Upper lobe of left lung (tissue), 6 donors: ENCODE results near the gene CAB39. TPM values are rescaled to one million over a fixed set of nuclear protein-coding genes. Genes with fewer than 3 reads are reported as not detected.

Experiments used
- ATAC-seq, 2 donors: fragments of 200-7000 bp; cut with Tn5 transposase; one replicate each; pipeline ENCODE4 v1.9.1; 2022; ENCODE audit warnings: mild to moderate bottlenecking in 2 of 2, moderate library complexity in 2 of 2; ENCODE audit not compliant: low FRiP score in 2 of 2
- DNase-seq, 2 donors: peaks; one replicate each; pipeline ENCODE4 v3.0.0-alpha.2; 2019 to 2020
- H3K27ac ChIP-seq, 4 donors: fragments of 200-600 bp; sonication (generic); one replicate each; pipeline ENCODE4 v1.5.1; 2016 to 2019
- H3K27me3 ChIP-seq, 4 donors: fragments of 200-600 bp; sonication (generic); one replicate each; pipeline ENCODE4 v1.5.1; 2017 to 2019
- H3K36me3 ChIP-seq, 4 donors: fragments of 200-600 bp; sonication (generic); one replicate each; pipeline ENCODE4 v1.5.1; 2016 to 2019
- H3K4me1 ChIP-seq, 4 donors: fragments of 200-600 bp; sonication (generic); one replicate each; pipeline ENCODE4 v1.5.1; 2018 to 2019
- H3K4me3 ChIP-seq, 4 donors: fragments of 200-600 bp; sonication (generic); one replicate each; pipeline ENCODE4 v1.5.1; 2017 to 2019; ENCODE audit warnings: mild to moderate bottlenecking in 2 of 4, moderate library complexity in 1 of 4
- H3K9me3 ChIP-seq, 4 donors: fragments of 200-600 bp; sonication (generic); one replicate each; pipeline ENCODE4 v1.5.1; 2018 to 2019
- EP300 ChIP-seq, 4 donors: sonication (generic); formaldehyde crosslinking; IDR thresholded peaks; one replicate each; pipeline ENCODE4 v1.5.1; 2017; ENCODE audit warnings: antibody characterized with exemption in 4 of 4, control low read depth in 2 of 4
- POLR2A ChIP-seq, 4 donors: fragments of 450-650 bp; IDR thresholded peaks; one replicate each; pipeline ENCODE4 v1.5.1; 2016 to 2017; ENCODE audit warnings: antibody characterized with exemption in 4 of 4, mild to moderate bottlenecking in 2 of 4
- POLR2AphosphoS5 ChIP-seq, 2 donors: sonication (generic); formaldehyde crosslinking; IDR thresholded peaks; one replicate each; pipeline ENCODE4 v1.5.1; 2017; ENCODE audit warnings: antibody characterized with exemption in 2 of 2
- WGBS, 2 donors: methylation state at CpG; one replicate each; pipeline ENCODE4 v1.1.5; 2017 to 2018; 5-methylcytosine and 5-hydroxymethylcytosine counted together
- total RNA-seq, 6 donors: library from RNA; depleted of rRNA in 4 of 6; stranded (reverse); fragments of >200 nt in 4 of 6; gene quantifications; one replicate each; pipeline versions ENCODE4 v1.1.0 to v1.2.1, GENCODE V29; 2016 to 2021
- TF ChIP-seq, protein P1 (sequence below), 6 experiments: fragments of 450-650 bp in 4 of 6; fragments of 200-600 bp in 2 of 6; sonication (generic) in 2 of 6; IDR thresholded peaks; one replicate each; pipeline ENCODE4 v1.5.1; 2016 to 2019; ENCODE audit warnings: antibody characterized with exemption in 6 of 6
- donor health status: DM: no; HTN: no; CAD: no; lungs with moderate emphysema.
- donor health status: DM: no; HTN: yes; CAD: no; lungs with severe emphysema.

CAB39 gene
- total RNA-seq, 6 donors from 2014 or later, result 56.5 to 125 (median 76.7) TPM

GRCh38 chr2:230708204-230708603 lies 4.4 kb upstream of the CAB39 start:
- TF ChIP-seq POLR2AphosphoS5 (IDR thresholded peaks at IDR 0.05) (no peak), EP300 (IDR thresholded peaks at IDR 0.05) (no peak), POLR2A (IDR thresholded peaks at IDR 0.05) (no peak)
- TF ChIP-seq, protein P1, sequence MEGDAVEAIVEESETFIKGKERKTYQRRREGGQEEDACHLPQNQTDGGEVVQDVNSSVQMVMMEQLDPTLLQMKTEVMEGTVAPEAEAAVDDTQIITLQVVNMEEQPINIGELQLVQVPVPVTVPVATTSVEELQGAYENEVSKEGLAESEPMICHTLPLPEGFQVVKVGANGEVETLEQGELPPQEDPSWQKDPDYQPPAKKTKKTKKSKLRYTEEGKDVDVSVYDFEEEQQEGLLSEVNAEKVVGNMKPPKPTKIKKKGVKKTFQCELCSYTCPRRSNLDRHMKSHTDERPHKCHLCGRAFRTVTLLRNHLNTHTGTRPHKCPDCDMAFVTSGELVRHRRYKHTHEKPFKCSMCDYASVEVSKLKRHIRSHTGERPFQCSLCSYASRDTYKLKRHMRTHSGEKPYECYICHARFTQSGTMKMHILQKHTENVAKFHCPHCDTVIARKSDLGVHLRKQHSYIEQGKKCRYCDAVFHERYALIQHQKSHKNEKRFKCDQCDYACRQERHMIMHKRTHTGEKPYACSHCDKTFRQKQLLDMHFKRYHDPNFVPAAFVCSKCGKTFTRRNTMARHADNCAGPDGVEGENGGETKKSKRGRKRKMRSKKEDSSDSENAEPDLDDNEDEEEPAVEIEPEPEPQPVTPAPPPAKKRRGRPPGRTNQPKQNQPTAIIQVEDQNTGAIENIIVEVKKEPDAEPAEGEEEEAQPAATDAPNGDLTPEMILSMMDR (IDR thresholded peaks at IDR 0.05), result no peak

DNA sequence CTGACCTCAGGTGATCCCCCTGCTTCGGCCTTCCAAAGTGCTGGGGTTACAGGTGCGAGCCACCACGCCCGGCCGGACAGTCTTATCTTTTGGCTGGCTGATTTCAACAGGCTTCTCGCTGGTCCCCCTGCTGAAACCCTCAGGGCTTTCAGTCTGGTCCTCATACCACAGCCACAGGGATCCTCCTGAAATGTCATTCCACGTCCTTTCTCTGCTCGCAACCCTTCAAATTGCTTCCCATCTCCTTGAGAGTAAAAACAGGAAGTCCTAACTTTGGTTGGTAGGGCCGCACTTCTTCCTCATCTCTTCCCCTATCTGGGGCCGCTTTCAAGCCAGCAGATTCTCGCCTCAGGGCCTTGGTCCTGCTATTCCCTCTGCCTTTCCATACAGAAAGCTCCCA lies 1.4 kb upstream of the CAB39 start:
- Histone ChIP-seq H3K36me3 (no peaks in the 10 kb centered on the region), H3K4me1 (peaks cover 26 to 32% (median 27%) of the 10 kb centered on the region in 4 donors), H3K27ac (peak overlapping the region in 2 of 4 donors; percentile 93 to 100), H3K9me3 (no peaks in the 10 kb centered on the region), H3K27me3 (no peaks in the 10 kb centered on the region), H3K4me3 (no peak overlapping the region)
- DNase-seq, result peak; percentile 50 to 62
- peak in 1 of 2 donors; percentile 26 for ATAC-seq
- no peak for TF ChIP-seq EP300 (IDR thresholded peaks at IDR 0.05)
- TF ChIP-seq POLR2AphosphoS5 (IDR thresholded peaks at IDR 0.05), result no peak
- no peak for TF ChIP-seq POLR2A (IDR thresholded peaks at IDR 0.05)
- TF ChIP-seq, protein P1 (IDR thresholded peaks at IDR 0.05), result no peak
- whole genome bisulfite sequencing, 2 donors, result 79 to 83% methylated on average over 6 to 11 of the region's 11 CpGs

More at GRCh38 chr2:230708204-230708603, 4.4 kb upstream of the CAB39 start:
- WGBS, 2 donors, result 67 to 80% methylated on average over 7 of the region's 7 CpGs
- Histone ChIP-seq H3K36me3 (no peaks in the 10 kb centered on the region), H3K4me3 (no peak overlapping the region), H3K27ac (no peak overlapping the region), H3K4me1 (peaks cover 6 to 10% (median 8%) of the 10 kb centered on the region in 4 donors), H3K27me3 (no peaks in the 10 kb centered on the region), H3K9me3 (no peaks in the 10 kb centered on the region)
- DNase-seq, result no peak
- ATAC-seq, result no peak

GRCh38 chr2:230713331-230714135 lies 891 bp downstream of the CAB39 start:
- WGBS, 2 donors, result 0% methylated on average over 19 to 36 of the region's 62 CpGs
- ATAC-seq, result peak; percentile 25 to 46
- no peaks in the 10 kb centered on the region for H3K27me3 ChIP-seq
- no peaks in the 10 kb centered on the region for H3K36me3 ChIP-seq
- H3K9me3 ChIP-seq, result no peaks in the 10 kb centered on the region
- TF ChIP-seq POLR2A (IDR thresholded peaks at IDR 0.05) (no peak), EP300 (IDR thresholded peaks at IDR 0.05) (no peak), POLR2AphosphoS5 (IDR thresholded peaks at IDR 0.05) (no peak)
- TF ChIP-seq, protein P1 (IDR thresholded peaks at IDR 0.05), result no peak
- DNase-seq, result peak; percentile 47 to 91
- H3K4me1 ChIP-seq, result peaks cover 39 to 47% (median 45%) of the 10 kb centered on the region in 4 donors
- peak overlapping the region; percentile 93 to 100 (median 98) for H3K27ac ChIP-seq
- peak overlapping the region; percentile 91 to 99 (median 96) for H3K4me3 ChIP-seq

GRCh38 chr2:230714136-230714480 lies 1.5 kb downstream of the CAB39 start:
- H3K4me1 ChIP-seq, result peaks cover 41 to 53% (median 46%) of the 10 kb centered on the region in 4 donors
- H3K9me3 ChIP-seq, result no peaks in the 10 kb centered on the region
- no peaks in the 10 kb centered on the region for H3K27me3 ChIP-seq
- DNase-seq (no peak), ATAC-seq (peak in 1 of 2 donors; percentile 39)
- peak overlapping the region; percentile 93 to 100 (median 98) for H3K27ac ChIP-seq
- H3K36me3 ChIP-seq, result no peaks in the 10 kb centered on the region
- H3K4me3 ChIP-seq, result peak overlapping the region; percentile 91 to 99 (median 96)
- WGBS, 2 donors, result 0 to 3% methylated on average over 4 of the region's 4 CpGs
- TF ChIP-seq POLR2AphosphoS5 (IDR thresholded peaks at IDR 0.05), result no peak
- peak in 1 of 4 donors; percentile 27 for TF ChIP-seq POLR2A (IDR thresholded peaks at IDR 0.05)

DNA sequence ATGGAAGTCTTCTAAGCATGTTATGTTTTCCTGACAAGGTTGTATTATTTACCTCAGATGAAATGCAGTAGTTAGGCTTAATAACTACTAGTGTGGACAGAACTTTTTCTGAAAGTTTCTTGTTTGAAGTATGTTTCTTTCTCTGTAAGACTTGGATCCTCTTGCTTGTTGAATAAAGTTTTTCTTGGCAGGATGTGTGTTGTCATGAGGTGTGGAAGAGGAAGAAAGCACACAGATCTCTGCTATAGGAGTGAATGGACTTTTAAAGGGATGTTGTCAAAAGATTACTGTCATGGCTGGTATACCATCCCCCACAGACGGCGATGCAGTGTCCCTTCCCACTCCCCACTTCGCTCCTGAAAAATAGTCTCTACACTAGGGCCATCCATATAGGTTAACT lies 2.6 kb downstream of the CAB39 start:
- TF ChIP-seq, protein P1 (IDR thresholded peaks at IDR 0.05), result no peak
- TF ChIP-seq EP300 (IDR thresholded peaks at IDR 0.05) (no peak), POLR2AphosphoS5 (IDR thresholded peaks at IDR 0.05) (no peak), POLR2A (IDR thresholded peaks at IDR 0.05) (no peak)
- ATAC-seq (no peak), DNase-seq (no peak)
- Histone ChIP-seq H3K4me1 (peaks cover 46 to 57% (median 53%) of the 10 kb centered on the region in 4 donors), H3K27ac (peak overlapping the region in 2 of 4 donors; percentile 99 to 100), H3K9me3 (no peaks in the 10 kb centered on the region), H3K36me3 (no peaks in the 10 kb centered on the region), H3K4me3 (peak overlapping the region in 1 of 4 donors; percentile 91), H3K27me3 (no peaks in the 10 kb centered on the region)
- 68 to 69% methylated on average over 3 of the region's 3 CpGs for WGBS, 2 donors
